ENCODE data around the gene PRIM1.
A peak's percentile ranks its signal among the peaks of the same experiment; 100 is the strongest.

PRIM1 gene

GRCh38 chr12:56751712-56752598 lies at the start of gene PRIM1 (continued):
- TF ChIP-seq ZNF645 (tag by site-specific recombination; IDR thresholded peaks at IDR 0.05) = no peak
- peak; percentile 89 for TF ChIP-seq ZEB2 (tag by site-specific recombination; IDR thresholded peaks at IDR 0.05)
- no peak for TF ChIP-seq ZNF133 (tag by site-specific recombination; IDR thresholded peaks at IDR 0.05)
- no peak for TF ChIP-seq ZNF23 (tag by site-specific recombination; IDR thresholded peaks at IDR 0.05; ENCODE audit: borderline replicate concordance)
- peak; percentile 39; the same call in 1 of the 2 replicates for TF ChIP-seq KLF17 (tag by site-specific recombination; IDR thresholded peaks at IDR 0.05)
- peak; percentile 50; the same call in 1 of the 2 replicates for TF ChIP-seq PBX3 (CRISPR knock-in tag; IDR thresholded peaks at IDR 0.05)
- no peak for TF ChIP-seq ZNF670 (tag by site-specific recombination; IDR thresholded peaks at IDR 0.05; ENCODE audit: low read depth)
- no peak for TF ChIP-seq ZSCAN18 (tag by site-specific recombination; IDR thresholded peaks at IDR 0.05)
- no peak for TF ChIP-seq MEIS1 (CRISPR knock-in tag; IDR thresholded peaks at IDR 0.05; ENCODE audit: borderline replicate concordance)
- TF ChIP-seq GLI2 (tag by site-specific recombination; IDR thresholded peaks at IDR 0.05; ENCODE audit: borderline replicate concordance, low read depth) = no peak; the same call in 1 of the 2 replicates
- TF ChIP-seq ZNF621 (tag by site-specific recombination; IDR thresholded peaks at IDR 0.05) = no peak
- TF ChIP-seq ZNF26 (tag by site-specific recombination; IDR thresholded peaks at IDR 0.05) = no peak
- TF ChIP-seq ZNF76 (tag by site-specific recombination; IDR thresholded peaks at IDR 0.05; ENCODE audit: borderline replicate concordance, low read depth) = peak; percentile 95
- TF ChIP-seq GLIS1 (tag by site-specific recombination; IDR thresholded peaks at IDR 0.05) = peak; percentile 13
- no peak for TF ChIP-seq ZNF555 (tag by site-specific recombination; conservative IDR thresholded peaks at IDR 0.05)
- 0 out of 2 replicates have a peak, but pooled peaks have one; percentile 61 for TF ChIP-seq ZNF394 (tag by site-specific recombination; IDR thresholded peaks at IDR 0.05; ENCODE audit: borderline replicate concordance)
- TF ChIP-seq PRDM1 (tag by site-specific recombination; IDR thresholded peaks at IDR 0.05) = no peak
- TF ChIP-seq WT1 (tag by site-specific recombination; IDR thresholded peaks at IDR 0.05) = no peak
- no peak for TF ChIP-seq ZBTB10 (tag by site-specific recombination; IDR thresholded peaks at IDR 0.05)
- no peak for TF ChIP-seq ZNF830 (tag by site-specific recombination; IDR thresholded peaks at IDR 0.05; ENCODE audit: low read depth)
- TF ChIP-seq ZNF561 (tag by site-specific recombination; IDR thresholded peaks at IDR 0.05; ENCODE audit: borderline replicate concordance) = peak; percentile 27; the same call in 1 of the 2 replicates
- no peak for TF ChIP-seq ZNF221 (tag by site-specific recombination; IDR thresholded peaks at IDR 0.05; ENCODE audit: borderline replicate concordance)
- no peak for TF ChIP-seq ZNF785 (tag by site-specific recombination; IDR thresholded peaks at IDR 0.05)
- no peak for TF ChIP-seq HOXA7 (CRISPR knock-in tag; IDR thresholded peaks at IDR 0.05; ENCODE audit: borderline replicate concordance)
- no peak for TF ChIP-seq SCRT2 (tag by site-specific recombination; IDR thresholded peaks at IDR 0.05)
- no peak for TF ChIP-seq ZNF677 (tag by site-specific recombination; IDR thresholded peaks at IDR 0.05)
- no peak; the same call in 1 of the 2 replicates for TF ChIP-seq ZNF654 (tag by site-specific recombination; IDR thresholded peaks at IDR 0.05; ENCODE audit: low read depth)
- peak; percentile 16; the same call in 1 of the 2 replicates for TF ChIP-seq ZFP69B (tag by site-specific recombination; IDR thresholded peaks at IDR 0.05)
- TF ChIP-seq ZNF664 (tag by site-specific recombination; IDR thresholded peaks at IDR 0.05) = no peak
- TF ChIP-seq ZBTB8A (tag by site-specific recombination; IDR thresholded peaks at IDR 0.05) = peak; percentile 83
